ENCODE measurements around the gene CA12. TPM values are rescaled to one million over a fixed set of nuclear protein-coding genes. Genes with fewer than 3 reads are reported as not detected.

Gene CA12
- total and polyA plus RNA-seq, 2 donors (not counting 1 experiment from before 2014, with no cell fraction given), result not detected

DNA sequence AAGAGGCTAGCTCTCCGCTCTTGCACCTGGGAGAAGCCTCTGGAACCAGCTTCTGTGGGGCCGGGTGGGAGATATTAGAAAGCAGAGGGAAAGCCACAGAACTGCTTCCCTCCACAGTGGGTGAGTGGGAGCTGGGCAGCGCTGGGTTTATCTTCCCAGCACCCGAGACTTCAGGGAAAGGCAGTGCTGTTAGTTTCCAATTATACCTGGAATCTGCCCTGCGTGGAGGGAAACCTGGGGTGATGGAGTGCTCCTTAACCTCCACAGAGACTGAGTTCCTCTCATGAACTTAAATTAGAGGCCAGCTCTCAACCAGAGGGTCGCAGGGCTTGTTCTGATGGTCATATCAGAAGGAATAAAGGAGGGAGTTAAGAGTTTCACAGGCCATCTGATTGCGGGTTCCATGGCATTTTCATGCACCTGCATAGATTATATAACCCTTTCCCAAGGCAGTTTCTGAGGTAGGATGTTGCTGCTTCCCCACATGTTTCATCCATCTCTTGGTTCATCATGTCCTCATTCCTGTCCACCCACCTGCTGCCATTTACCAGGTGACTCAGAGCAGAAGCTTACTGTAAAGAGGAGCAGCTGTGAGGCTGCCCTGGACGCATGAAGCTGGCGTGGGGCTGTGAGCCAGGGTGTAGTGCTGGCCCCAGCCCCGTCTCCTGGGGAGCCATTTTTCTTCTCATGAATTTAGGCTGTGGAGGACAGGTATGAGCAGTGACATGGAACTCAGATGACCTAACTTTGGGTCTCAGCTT lies 42.5 kb downstream of the CA12 start:
- Histone ChIP-seq H3K36me3 (replicated peaks in 1 of 2; ENCODE audit: control extremely low read depth in 1 of 2, control insufficient read depth in 1 of 2, extremely low read depth in 1 of 2, insufficient read depth in 2 of 2, low read length in 1 of 2) (no peaks in the 10 kb centered on the region), H3K4me2 (replicated peaks; ENCODE audit: low read depth, low read length, poor library complexity, severe bottlenecking) (no peak overlapping the region), H3K4me3 (ENCODE audit: control extremely low read depth in 1 of 5, extremely low read depth in 1 of 5, insufficient read depth in 1 of 5, low read depth in 2 of 5, low read length in 4 of 5) (no peak overlapping the region), H4K20me1 (ENCODE audit: control insufficient read depth, insufficient read depth, low read length, poor library complexity, severe bottlenecking) (no peaks in the 10 kb centered on the region), H3K79me2 (ENCODE audit: control insufficient read depth, insufficient read depth, low read length) (no peaks in the 10 kb centered on the region), H3K9ac (ENCODE audit: low read length) (no peak overlapping the region), H3K9me3 (ENCODE audit: control extremely low read depth in 1 of 3, control insufficient read depth in 2 of 3, insufficient read depth in 1 of 3, low read length in 2 of 3) (no peaks in the 10 kb centered on the region), H2AFZ (ENCODE audit: insufficient read depth, low read depth, low read length, poor library complexity, severe bottlenecking) (no peak overlapping the region), H3K4me1 (ENCODE audit: control insufficient read depth in 2 of 2, insufficient read depth in 2 of 2, low read length in 2 of 2) (peaks cover 0 to 9% of the 10 kb centered on the region in 2 donors), H3K27me3 (replicated peaks in 1 of 4; ENCODE audit: control extremely low read depth in 1 of 4, control insufficient read depth in 3 of 4, insufficient read depth in 4 of 4, low read length in 3 of 4) (no peaks in the 10 kb centered on the region), H3K27ac (ENCODE audit: low read length in 2 of 2) (no peak overlapping the region)
- intact Hi-C loops (cut with micrococcal nuclease), result no loop called here
- no peak for DNase-seq
- ChIA-PET POLR2A (no interaction called here), CTCF (interaction anchor here (1.2 kb wide), 1 partner anchor 10 kb away, joined by 3 read pairs; no protein-coding TSS in a partner anchor)
- WGBS (ENCODE audit: insufficient coverage), result 100% methylated on average over 5 of the region's 10 CpGs
- H3K4me3 Mint-ChIP-seq, result no peak overlapping the region
- ATAC-seq (ENCODE audit: low read depth), result no peak
- no peak overlapping the region for H3K27ac Mint-ChIP-seq
- peaks cover 15% of the 10 kb centered on the region for H3K4me1 Mint-ChIP-seq
- H3K27me3 Mint-ChIP-seq, result no peaks in the 10 kb centered on the region
- TF ChIP-seq EZH2 (IDR thresholded peaks at IDR 0.05; ENCODE audit: borderline replicate concordance, insufficient read depth, low read depth, low read length, poor library complexity, severe bottlenecking) (no peak), CTCF (IDR thresholded peaks at IDR 0.05) (no peak)
- no peaks in the 10 kb centered on the region for H3K9me3 Mint-ChIP-seq (ENCODE audit: insufficient read depth)

DNA sequence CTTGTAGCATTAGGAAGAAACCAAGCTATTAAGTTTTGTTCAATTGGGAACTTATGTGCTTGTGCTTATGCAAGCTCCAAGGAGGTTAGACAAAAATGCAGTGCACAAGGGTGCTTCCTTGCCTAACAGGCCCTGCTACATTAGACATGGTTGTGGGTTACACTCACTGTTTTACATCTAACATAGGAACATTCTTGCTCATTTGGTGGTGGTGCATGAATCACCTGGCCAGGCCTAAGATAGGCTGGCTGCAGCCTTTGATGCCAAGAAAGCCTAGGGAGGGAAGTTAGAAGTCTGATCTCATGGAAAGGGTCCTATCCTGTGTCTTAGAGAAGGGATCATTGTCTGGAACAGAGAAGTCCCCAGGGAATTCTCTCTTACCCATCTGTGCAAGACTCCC lies 43.5 kb downstream of the CA12 start:
- Mint-ChIP-seq H3K27ac (no peak overlapping the region), H3K27me3 (no peaks in the 10 kb centered on the region), H3K4me1 (peaks cover 6% of the 10 kb centered on the region), H3K9me3 (ENCODE audit: insufficient read depth) (no peaks in the 10 kb centered on the region), H3K4me3 (no peak overlapping the region)
- intact Hi-C loops (cut with micrococcal nuclease), result no loop called here
- no peak for TF ChIP-seq EZH2 (IDR thresholded peaks at IDR 0.05; ENCODE audit: borderline replicate concordance, insufficient read depth, low read depth, low read length, poor library complexity, severe bottlenecking)
- TF ChIP-seq CTCF (IDR thresholded peaks at IDR 0.05), result no peak
- H3K4me2 ChIP-seq (replicated peaks; ENCODE audit: low read depth, low read length, poor library complexity, severe bottlenecking), result no peak overlapping the region
- H3K27ac ChIP-seq (ENCODE audit: low read length in 2 of 2), result no peak overlapping the region
- ChIA-PET CTCF (no interaction called here), POLR2A (no interaction called here)
- no peak overlapping the region for H3K9ac ChIP-seq (ENCODE audit: low read length)
- H2AFZ ChIP-seq (ENCODE audit: insufficient read depth, low read depth, low read length, poor library complexity, severe bottlenecking), result no peak overlapping the region
- H3K36me3 ChIP-seq (replicated peaks in 1 of 2; ENCODE audit: control extremely low read depth in 1 of 2, control insufficient read depth in 1 of 2, extremely low read depth in 1 of 2, insufficient read depth in 2 of 2, low read length in 1 of 2), result no peaks in the 10 kb centered on the region
- H3K9me3 ChIP-seq (ENCODE audit: control extremely low read depth in 1 of 3, control insufficient read depth in 2 of 3, insufficient read depth in 1 of 3, low read length in 2 of 3), result no peaks in the 10 kb centered on the region
- H3K4me1 ChIP-seq (ENCODE audit: control insufficient read depth in 2 of 2, insufficient read depth in 2 of 2, low read length in 2 of 2), result peaks cover 0 to 6% of the 10 kb centered on the region in 2 donors
- no peaks in the 10 kb centered on the region for H3K79me2 ChIP-seq (ENCODE audit: control insufficient read depth, insufficient read depth, low read length)
- DNase-seq (no peak), ATAC-seq (ENCODE audit: low read depth) (no peak)
- H4K20me1 ChIP-seq (ENCODE audit: control insufficient read depth, insufficient read depth, low read length, poor library complexity, severe bottlenecking), result no peaks in the 10 kb centered on the region
- no peak overlapping the region for H3K4me3 ChIP-seq (ENCODE audit: control extremely low read depth in 1 of 5, extremely low read depth in 1 of 5, insufficient read depth in 1 of 5, low read depth in 2 of 5, low read length in 4 of 5)
- no peaks in the 10 kb centered on the region for H3K27me3 ChIP-seq (replicated peaks in 1 of 4; ENCODE audit: control extremely low read depth in 1 of 4, control insufficient read depth in 3 of 4, insufficient read depth in 4 of 4, low read length in 3 of 4)
